ENCODE measurements around the gene ROR1. TPM values are rescaled to one million over a fixed set of nuclear protein-coding genes. Genes with fewer than 3 reads are reported as not detected.

ROR1 gene
- total RNA-seq, 6 experiments from 2014 or later = 7.4 to 9.4 (median 8.9) TPM

- TF ChIP-seq CTCF (IDR thresholded peaks at IDR 0.05) = no peak
- no peak for DNase-seq
- Mint-ChIP-seq H3K36me3 (ENCODE audit: low read depth) (no peaks in the 10 kb centered on the region), H3K9me3 (no peaks in the 10 kb centered on the region), H3K4me3 (no peak overlapping the region), H3K27ac (no peak overlapping the region), H3K27me3 (ENCODE audit: insufficient read depth) (no peaks in the 10 kb centered on the region), H3K4me1 (ENCODE audit: low read depth) (peaks cover 12% of the 10 kb centered on the region)
Measured at GRCh38 chr1:64050601-64051000, 276.8 kb downstream of the ROR1 start.

GRCh38 chr1:64051796-64052195 lies 278.0 kb downstream of the ROR1 start:
- no peaks in the 10 kb centered on the region for H3K27me3 Mint-ChIP-seq (ENCODE audit: insufficient read depth)
- no peaks in the 10 kb centered on the region for H3K36me3 Mint-ChIP-seq (ENCODE audit: low read depth)
- H3K9me3 Mint-ChIP-seq = no peaks in the 10 kb centered on the region
- H3K4me1 Mint-ChIP-seq (ENCODE audit: low read depth) = peaks cover 11% of the 10 kb centered on the region
- H3K4me3 Mint-ChIP-seq = no peak overlapping the region
- no peak for TF ChIP-seq CTCF (IDR thresholded peaks at IDR 0.05)
- DNase-seq = no peak
- no peak overlapping the region for H3K27ac Mint-ChIP-seq

- no peak for TF ChIP-seq CTCF (IDR thresholded peaks at IDR 0.05)
- Mint-ChIP-seq H3K27me3 (ENCODE audit: insufficient read depth) (no peaks in the 10 kb centered on the region), H3K4me1 (ENCODE audit: low read depth) (peaks cover 1% of the 10 kb centered on the region), H3K9me3 (no peaks in the 10 kb centered on the region), H3K27ac (no peak overlapping the region), H3K4me3 (no peak overlapping the region), H3K36me3 (ENCODE audit: low read depth) (peaks cover 2% of the 10 kb centered on the region; the same call in 1 of the 2 replicates)
- no peak for DNase-seq
Measured at GRCh38 chr1:64052777-64053176, 279.0 kb downstream of the ROR1 start.

GRCh38 chr1:64055310-64055709 lies 281.5 kb downstream of the ROR1 start:
- no peak for DNase-seq
- no peak overlapping the region for H3K4me3 Mint-ChIP-seq
- peaks cover 18% of the 10 kb centered on the region; the same call in 1 of the 2 replicates for H3K36me3 Mint-ChIP-seq (ENCODE audit: low read depth)
- peaks cover 9% of the 10 kb centered on the region; the same call in 1 of the 2 replicates for H3K9me3 Mint-ChIP-seq
- TF ChIP-seq CTCF (IDR thresholded peaks at IDR 0.05) = no peak
- no peaks in the 10 kb centered on the region for H3K4me1 Mint-ChIP-seq (ENCODE audit: low read depth)
- H3K27ac Mint-ChIP-seq = no peak overlapping the region
- H3K27me3 Mint-ChIP-seq (ENCODE audit: insufficient read depth) = no peaks in the 10 kb centered on the region

GRCh38 chr1:64059556-64059955 lies 285.7 kb downstream of the ROR1 start:
- TF ChIP-seq CTCF (IDR thresholded peaks at IDR 0.05) = no peak
- H3K27ac Mint-ChIP-seq = no peak overlapping the region
- H3K9me3 Mint-ChIP-seq = peaks cover 9% of the 10 kb centered on the region; the same call in 1 of the 2 replicates
- peaks cover 20% of the 10 kb centered on the region; the same call in 1 of the 2 replicates for H3K36me3 Mint-ChIP-seq (ENCODE audit: low read depth)
- peaks cover 29% of the 10 kb centered on the region for H3K4me1 Mint-ChIP-seq (ENCODE audit: low read depth)
- DNase-seq = no peak
- no peaks in the 10 kb centered on the region for H3K27me3 Mint-ChIP-seq (ENCODE audit: insufficient read depth)
- H3K4me3 Mint-ChIP-seq = no peak overlapping the region
